H1 (cell line): ENCODE results near the gene PRDX5. TPM values are rescaled to one million over a fixed set of nuclear protein-coding genes. Genes with fewer than 3 reads are reported as not detected.

Experiments used
- SAP30 ChIP-seq: fragments of 300-600 bp; sonication (generic); IDR thresholded peaks from 2 replicates; pipeline ENCODE4 v1.7.1; 2012; ENCODE audit warnings: low read length, moderate library complexity, mild to moderate bottlenecking, inconsistent platforms; ENCODE audit not compliant: insufficient read depth, insufficient replicate concordance
- polyA plus RNA-seq, 7 experiments: library from polyadenylated mRNA; depleted of rRNA in 3 of 7; stranded (reverse) in 5 of 7; unstranded in 2 of 7; fragments of >200 nt in 5 of 7; fragments of 200-250 nt in 2 of 7; gene quantifications; 1 replicate in 5 of 7; 2 replicates in 1 of 7; 4 replicates in 1 of 7; pipeline versions ENCODE4 v1.2.1 to v1.2.3, GENCODE V29; 2011 to 2013; ENCODE audit warnings: missing spikeins in 2 of 7, mixed read lengths in 2 of 7
- total RNA-seq: library from RNA; stranded (reverse); fragmentation: NEBNext Ultra II Directional; extraction: Animal tissue kit (Norgen Biotek cat#: 25700); gene quantifications from 2 replicates; pipeline ENCODE4 v1.2.1, GENCODE V29; 2021

The PRDX5 gene
- total and polyA plus RNA-seq, 2 of the 8 experiments (the other 6 are each of a cell fraction or from before 2014, with no cell fraction given) = 201 to 582 TPM

- no peak for TF ChIP-seq SAP30
Measured at GRCh38 chr11:64338716-64339115, 20.8 kb downstream of the PRDX5 start (continued).
